Measurements from ENCODE around the gene SMIM20.
A peak's percentile ranks its signal among the peaks of the same experiment; 100 is the strongest.
"Not testable (repeated sequence)": the region's sequence is repeated elsewhere in the genome, so short reads cannot be mapped to it uniquely, and the experiment has no call there.

The SMIM20 gene

GRCh38 chr4:25892796-25893195, 21.2 kb upstream of the SMIM20 start:
- DNase-seq = no peak

DNA sequence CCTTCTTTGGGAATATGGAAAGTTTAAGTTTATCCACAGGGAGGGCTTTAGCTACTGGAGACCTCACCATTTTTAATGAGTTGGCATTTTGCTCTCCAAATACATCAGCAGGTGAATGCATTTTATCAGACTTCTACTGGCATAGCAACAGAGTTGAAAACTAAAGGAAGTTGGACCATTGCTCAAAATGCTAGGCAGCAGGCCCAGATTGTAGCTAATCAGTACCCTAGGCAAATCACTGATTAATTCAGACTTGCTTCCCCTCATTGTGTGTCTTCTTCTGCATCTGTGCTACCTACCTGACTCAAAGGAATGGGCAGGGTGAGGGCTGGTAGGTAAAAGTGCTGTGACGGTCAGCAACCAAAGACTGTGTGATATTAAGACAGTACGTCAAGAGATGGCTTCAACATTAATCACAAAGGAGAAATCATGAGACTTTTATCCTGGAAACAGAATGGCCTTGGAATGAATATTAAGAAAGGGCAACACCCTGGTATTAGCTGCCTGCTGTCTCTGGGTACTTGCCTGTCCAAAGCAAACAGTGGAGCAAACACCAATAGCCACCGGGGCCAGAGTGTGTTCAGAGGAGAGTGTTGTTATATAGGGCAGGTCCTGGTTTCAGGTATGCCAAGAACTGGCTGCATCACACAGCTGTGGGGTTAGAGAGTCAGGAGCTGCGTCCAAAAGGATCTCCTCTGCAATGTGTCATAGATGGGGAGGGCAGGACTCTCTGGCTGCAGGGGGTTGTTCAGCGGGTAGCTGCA, 17.1 kb upstream of the SMIM20 start:
- no peak for DNase-seq

GRCh38 chr4:25900310-25900709, 13.7 kb upstream of the SMIM20 start:
- no peak for DNase-seq

DNA sequence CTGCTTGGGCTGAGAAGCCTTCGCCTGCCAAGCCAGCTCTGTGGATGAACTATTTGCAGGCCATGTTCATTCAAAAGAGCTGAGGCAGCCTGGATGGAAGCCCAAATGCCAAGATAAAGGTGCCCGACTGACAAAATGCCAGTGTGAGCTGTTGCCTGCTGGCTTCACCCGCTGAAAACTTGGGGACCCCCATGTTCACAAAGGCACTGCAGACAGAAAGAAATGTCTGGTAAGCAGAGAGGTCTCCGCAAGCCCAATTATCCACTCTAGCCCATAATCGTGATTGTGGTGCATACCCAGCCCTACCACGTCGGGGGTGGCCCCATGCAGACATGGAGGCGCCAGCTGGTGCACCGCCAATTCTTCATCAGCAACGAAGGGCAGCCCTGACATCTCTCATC, 13.0 kb upstream of the SMIM20 start:
- peak in 1 of 5 experiments; percentile 40 for DNase-seq

DNA sequence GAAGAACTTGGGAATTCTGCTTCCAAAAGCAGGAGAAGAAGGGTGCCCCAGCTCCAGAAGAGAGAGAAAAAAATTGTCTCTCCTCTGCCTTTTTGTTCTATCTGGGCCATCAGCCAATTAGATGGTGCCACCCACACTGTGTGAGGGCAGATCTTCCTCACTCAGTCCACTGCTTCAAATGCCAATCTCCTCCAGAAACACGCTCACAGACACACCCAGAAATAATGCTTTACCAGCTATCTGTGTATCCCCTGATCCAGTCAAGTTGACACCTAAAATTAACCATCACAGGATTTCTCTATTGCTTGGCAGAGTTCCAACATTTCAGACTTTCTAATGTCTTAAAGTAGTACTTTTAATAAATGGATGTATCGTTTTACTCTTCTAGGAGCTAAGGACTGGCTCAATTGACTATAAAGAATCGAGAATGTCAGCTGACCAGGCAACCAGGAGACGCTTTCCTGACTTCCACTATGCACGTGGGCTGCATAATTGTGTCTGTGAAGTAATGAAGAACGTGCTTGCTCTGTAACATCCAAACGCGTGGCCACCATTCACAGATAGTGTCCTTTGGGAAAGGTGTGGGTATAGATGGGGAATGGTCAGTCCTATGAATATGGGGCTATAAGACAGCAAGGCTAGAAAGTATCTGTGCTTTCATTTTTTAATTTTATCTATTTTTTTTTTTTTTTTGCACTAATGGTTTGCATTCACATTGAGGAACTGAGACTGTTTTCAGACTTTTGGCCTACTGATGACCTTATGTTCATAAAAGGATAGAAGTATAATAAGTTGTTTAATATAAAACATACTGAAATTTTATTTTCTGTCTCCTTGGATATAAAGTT, 9.9 kb upstream of the SMIM20 start:
- no peak for DNase-seq

GRCh38 chr4:25904748-25905082, 9.3 kb upstream of the SMIM20 start:
- DNase-seq = no peak

- no peak for DNase-seq
These were observed 8.6 kb upstream of the SMIM20 start for GRCh38 chr4:25905371-25905770.

DNA sequence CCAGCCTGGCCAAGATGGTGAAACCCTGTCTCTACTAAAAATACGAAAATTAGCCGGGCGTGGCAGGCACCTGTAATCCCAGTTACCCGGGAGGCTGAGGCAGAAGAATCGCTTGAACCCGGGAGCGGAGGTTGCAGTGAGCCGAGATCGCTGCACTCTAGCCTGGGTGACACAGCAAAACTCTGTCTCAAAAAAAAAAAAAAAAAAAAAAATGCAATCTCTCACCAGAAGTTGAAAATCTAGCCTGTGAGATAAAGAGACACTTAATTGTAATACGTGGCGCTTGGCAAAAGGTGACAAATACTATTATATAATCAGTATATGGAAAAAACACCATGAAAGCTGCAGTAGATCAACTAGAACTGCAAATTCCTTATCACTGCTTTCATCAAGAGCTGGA, 7.9 kb upstream of the SMIM20 start:
- not testable (repeated sequence) for DNase-seq

DNA sequence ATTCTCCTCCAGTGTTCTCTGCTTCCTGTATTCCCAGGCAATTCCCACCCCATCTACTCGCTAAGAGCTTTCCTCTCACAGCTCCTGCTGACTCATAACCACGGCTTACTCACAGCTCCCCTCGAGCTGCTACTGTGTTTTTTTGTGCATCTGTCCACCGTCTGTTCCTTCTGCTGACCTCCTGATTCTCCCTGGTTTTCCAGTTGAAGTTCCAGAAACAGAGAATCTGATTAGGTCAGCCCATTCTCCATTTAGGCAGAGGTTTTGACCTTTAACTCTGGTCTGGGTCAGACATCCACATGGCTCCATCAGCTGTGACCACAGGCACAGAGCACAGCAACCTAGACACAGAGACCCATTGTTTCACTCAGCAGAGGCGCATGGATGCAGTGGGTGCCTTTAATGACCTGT, 5.5 kb upstream of the SMIM20 start:
- no peak for DNase-seq

DNA sequence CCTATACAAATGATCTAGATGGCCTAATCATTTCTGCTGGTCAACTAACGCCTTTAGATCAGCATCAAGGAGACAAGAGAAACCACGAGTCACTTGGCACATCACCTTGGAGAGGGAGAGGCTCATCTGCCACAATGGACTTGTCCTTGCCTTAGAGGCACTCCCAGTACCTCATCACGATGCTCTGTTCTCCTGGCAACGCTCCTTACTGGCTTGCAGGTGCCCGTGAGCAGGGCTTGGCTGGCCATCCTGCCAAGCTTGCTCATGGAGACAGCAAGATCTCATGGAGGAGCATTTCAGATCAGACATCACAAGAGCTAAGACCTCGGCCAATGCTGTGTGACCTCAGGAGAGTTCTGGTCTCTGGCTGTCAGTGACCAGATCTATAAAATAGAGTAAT, 2.7 kb upstream of the SMIM20 start:
- DNase-seq = no peak

- DNase-seq = peak in 4 of 5 experiments; percentile 14 to 79 (median 18)
These were observed 767 bp upstream of the SMIM20 start for GRCh38 chr4:25913056-25913850.

GRCh38 chr4:25914670-25915352, 791 bp downstream of the SMIM20 start:
- DNase-seq = no peak

DNA sequence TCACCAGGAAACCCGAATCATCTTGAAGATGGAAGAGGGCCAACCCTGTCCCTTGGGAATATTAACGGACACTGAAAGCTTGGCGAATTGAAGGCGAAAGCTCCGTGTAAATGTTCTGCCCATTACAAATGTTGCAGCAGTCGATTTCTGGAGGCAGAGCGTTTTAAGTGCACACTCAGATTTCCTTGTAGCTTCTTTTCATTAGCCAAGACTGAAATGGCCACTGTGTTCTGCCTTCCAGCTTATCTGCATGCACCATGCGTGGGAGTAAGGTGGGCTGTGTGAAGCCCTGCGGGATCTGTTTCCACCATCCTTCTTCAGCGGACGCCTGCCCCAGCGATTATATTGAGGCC, 1.3 kb downstream of the SMIM20 start:
- no peak for DNase-seq

DNA sequence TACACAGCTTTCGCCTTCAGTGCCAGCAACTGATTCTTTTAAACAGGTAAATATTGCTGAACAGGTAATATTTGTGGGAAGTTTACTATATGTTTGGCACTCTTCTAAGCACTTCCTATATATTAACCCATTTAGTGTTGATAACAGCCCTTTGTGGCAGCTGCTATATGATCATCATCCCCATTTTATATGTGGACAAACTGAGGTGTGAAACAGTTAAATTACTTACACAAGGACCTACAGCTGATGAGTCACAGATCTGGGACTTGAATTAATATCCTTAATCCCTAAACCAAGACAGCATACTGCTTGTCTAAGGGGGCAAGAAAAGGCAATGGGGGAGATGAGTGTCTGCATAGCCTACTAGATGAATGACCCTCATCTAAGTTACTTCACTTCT, 2.9 kb downstream of the SMIM20 start:
- DNase-seq = no peak

DNA sequence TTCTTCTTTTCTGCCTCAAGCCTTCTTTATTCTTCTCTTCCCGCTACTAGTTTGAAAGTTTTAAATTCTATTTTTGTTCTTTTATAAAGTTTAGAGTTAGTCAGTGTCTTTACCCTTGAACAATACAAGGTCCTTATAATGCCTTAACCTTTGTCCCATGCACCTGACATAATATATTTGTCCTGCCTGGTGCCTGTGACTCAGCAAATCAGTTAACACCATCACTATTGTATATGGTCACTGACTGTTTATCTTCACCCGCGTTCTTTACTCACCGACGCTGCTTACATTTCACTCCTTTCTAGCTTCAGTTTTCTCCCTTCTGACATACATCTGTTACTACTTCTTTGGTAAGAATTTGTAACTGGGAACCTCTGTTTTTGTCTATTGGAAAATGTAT, 5.7 kb downstream of the SMIM20 start:
- DNase-seq = no peak

GRCh38 chr4:25921922-25922321, 7.9 kb downstream of the SMIM20 start:
- DNase-seq = no peak

DNA sequence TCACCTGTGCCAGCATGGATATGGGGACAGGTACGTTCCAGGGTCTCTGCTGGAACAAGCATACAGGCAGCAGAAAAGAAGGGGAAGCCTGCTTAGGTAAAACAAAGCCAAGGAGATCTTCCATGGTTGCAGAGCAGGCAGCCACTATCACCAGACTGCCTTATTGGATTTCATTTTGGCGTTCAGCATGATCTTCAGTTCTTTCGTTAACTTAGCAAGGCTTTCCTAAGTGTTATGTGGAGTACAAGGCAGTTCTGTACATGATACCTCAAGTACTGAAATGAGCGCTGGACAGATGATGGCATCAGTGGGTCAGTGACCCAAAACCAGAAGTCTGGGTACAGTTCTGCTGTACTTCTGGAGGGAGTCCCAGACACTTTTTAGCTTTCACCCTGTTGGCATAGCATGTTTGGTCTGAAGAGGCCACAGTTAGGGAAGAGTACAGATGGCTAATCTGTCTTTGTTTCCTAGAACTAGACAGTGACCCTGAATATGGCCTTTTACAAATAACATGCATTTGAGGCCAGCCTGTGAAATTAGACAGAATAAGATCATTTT, 8.9 kb downstream of the SMIM20 start:
- no peak for DNase-seq

DNA sequence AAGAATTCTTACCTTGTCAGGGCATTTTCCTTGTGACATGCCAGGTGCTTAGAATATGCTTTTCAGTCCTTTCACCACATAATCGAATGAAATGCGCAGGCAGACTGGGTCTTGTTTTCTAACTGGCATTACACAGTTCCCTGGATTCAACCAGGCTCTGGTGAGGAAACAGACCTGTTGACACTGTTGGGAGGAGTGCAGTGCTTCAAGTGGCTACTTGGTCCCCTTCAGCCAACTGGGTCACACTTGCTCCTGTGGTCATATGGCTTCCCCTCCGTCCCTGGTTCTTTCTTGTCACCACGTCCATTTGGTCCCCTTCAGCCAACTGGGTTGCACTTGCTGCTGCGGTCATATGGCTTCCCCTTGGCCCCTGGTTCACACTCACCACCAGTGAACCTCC, 9.7 kb downstream of the SMIM20 start:
- no peak for DNase-seq

DNA sequence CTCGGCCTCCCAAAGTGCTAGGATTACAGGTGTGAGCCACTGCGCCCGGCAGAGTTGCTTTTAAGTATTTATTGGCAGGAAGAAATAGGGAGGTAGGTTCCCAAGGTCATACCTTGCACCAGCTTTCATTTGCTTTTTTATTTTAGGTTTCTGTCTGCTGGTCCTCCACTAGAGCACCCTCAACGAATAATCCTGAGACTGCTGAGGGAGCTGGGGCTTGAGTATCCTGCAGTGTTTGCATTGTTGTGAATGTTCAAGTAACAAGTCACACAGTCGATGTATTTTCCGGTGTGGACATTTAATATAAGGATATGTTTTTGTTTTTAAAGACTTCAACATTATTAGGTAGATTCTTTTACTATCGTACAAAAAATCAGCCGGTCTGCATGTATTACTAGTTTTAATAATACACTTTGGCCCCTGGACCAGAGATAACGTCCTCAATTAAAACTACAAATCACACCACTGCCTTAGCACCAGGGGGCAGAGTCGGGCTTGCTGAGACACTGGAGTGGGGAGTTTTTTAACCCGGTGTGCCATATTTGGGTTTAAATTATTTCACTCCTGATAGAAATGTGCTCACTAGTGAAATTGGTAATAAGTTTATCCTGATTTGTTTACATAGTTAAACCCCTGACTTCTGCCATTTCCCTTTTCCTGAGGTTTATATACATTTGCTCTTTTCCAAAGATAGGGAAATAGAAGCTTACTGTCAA, 11.6 kb downstream of the SMIM20 start:
- DNase-seq = peak in 2 of 5 experiments; percentile 8 to 60

DNA sequence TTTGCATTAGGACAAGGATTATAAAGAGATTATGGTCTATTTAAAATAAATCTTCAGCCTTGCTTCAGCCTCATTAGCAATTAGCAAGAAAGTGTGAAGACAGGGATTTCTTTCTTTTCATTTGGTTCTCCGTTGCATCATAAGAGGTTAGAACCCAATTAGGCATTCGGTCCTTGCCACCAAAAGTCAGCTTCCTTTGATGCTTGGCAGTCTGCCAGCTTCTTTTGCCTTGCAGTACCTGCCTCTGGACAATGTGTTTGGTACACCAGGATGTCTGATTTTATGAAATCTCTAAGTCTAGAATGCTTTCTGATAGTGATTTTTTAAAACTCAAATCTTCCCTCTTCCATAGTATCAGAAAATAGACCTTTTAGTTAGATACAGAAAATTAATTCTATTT, 12.4 kb downstream of the SMIM20 start:
- peak in 1 of 5 experiments; percentile 27 for DNase-seq

GRCh38 chr4:25927361-25928195, 13.6 kb downstream of the SMIM20 start:
- no peak for DNase-seq

Data from T-helper 2 cell (primary cell).